ENCODE data around the gene POLN.

GRCh38 chr4:2044542-2045517 lies 197.1 kb downstream of the POLN start:
- TF ChIP-seq POLR2AphosphoS5 (IDR thresholded peaks at IDR 0.05) (no peak), EP300 (IDR thresholded peaks at IDR 0.05; ENCODE audit: low read depth) (no peak)
- TF ChIP-seq, protein P1, sequence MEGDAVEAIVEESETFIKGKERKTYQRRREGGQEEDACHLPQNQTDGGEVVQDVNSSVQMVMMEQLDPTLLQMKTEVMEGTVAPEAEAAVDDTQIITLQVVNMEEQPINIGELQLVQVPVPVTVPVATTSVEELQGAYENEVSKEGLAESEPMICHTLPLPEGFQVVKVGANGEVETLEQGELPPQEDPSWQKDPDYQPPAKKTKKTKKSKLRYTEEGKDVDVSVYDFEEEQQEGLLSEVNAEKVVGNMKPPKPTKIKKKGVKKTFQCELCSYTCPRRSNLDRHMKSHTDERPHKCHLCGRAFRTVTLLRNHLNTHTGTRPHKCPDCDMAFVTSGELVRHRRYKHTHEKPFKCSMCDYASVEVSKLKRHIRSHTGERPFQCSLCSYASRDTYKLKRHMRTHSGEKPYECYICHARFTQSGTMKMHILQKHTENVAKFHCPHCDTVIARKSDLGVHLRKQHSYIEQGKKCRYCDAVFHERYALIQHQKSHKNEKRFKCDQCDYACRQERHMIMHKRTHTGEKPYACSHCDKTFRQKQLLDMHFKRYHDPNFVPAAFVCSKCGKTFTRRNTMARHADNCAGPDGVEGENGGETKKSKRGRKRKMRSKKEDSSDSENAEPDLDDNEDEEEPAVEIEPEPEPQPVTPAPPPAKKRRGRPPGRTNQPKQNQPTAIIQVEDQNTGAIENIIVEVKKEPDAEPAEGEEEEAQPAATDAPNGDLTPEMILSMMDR (IDR thresholded peaks at IDR 0.05): no peak

Measured in transverse colon (tissue), 4 donors.